22Rv1 (cell line): ENCODE results near the gene SLC2A5.

Source experiments
- H3K27ac ChIP-seq: fragments of 450-650 bp; 2 replicates; pipeline ENCODE4 v1.5.1; 2017
- ZFX ChIP-seq: fragments of 450-650 bp; IDR thresholded peaks from 2 replicates; pipeline ENCODE4 v1.6.1; 2017; ENCODE audit warnings: antibody characterized with exemption, borderline replicate concordance
- TF ChIP-seq, protein P1 (sequence below): fragments of 450-650 bp; IDR thresholded peaks from 2 replicates; pipeline ENCODE4 v1.5.1; 2017; ENCODE audit warnings: mild to moderate bottlenecking

Gene SLC2A5

DNA sequence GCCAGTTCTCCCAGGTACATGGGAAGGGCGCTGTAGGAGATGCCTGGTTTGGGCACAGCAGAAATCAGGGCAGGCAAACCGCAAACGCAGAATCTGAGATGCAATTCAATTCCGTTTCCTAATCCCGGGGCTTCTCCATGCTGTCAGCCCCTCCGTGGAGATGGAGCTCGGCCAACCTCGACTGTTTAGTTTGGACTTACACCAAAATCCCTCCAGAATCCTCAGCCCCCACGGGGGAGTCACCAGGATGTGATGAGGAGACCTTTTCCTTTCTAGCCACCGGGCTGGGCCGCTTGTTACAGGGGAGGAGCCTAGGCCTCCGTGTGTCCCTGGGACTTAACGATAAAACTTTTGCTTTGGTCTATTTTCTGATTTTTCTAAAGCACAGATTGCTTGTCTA lies 51.1 kb downstream of the SLC2A5 start:
- TF ChIP-seq, protein P1, sequence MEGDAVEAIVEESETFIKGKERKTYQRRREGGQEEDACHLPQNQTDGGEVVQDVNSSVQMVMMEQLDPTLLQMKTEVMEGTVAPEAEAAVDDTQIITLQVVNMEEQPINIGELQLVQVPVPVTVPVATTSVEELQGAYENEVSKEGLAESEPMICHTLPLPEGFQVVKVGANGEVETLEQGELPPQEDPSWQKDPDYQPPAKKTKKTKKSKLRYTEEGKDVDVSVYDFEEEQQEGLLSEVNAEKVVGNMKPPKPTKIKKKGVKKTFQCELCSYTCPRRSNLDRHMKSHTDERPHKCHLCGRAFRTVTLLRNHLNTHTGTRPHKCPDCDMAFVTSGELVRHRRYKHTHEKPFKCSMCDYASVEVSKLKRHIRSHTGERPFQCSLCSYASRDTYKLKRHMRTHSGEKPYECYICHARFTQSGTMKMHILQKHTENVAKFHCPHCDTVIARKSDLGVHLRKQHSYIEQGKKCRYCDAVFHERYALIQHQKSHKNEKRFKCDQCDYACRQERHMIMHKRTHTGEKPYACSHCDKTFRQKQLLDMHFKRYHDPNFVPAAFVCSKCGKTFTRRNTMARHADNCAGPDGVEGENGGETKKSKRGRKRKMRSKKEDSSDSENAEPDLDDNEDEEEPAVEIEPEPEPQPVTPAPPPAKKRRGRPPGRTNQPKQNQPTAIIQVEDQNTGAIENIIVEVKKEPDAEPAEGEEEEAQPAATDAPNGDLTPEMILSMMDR, result no peak
- no peak for TF ChIP-seq ZFX
- H3K27ac ChIP-seq, result no peak overlapping the region

DNA sequence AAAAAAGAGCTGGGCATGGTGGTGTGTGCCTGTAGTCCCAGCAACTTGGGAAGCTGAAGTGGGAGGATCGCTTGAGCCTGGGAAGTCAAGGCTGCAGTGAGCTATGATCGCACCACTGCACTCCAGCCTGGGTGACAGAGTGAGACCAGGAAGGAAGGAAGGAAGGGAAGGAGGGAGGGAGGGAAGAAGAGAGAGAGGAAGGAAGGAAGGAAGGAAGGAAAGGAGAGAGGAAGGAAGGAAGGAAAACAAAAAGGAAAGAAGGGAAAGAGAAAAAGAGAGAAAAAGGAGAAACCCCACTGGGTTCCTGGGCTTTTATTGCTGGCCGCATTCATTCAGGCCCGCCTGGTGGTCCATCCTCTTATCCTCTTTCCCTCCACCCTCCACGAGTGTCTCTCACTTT lies 53.0 kb downstream of the SLC2A5 start:
- TF ChIP-seq, protein P1, result no peak
- TF ChIP-seq ZFX, result no peak

DNA sequence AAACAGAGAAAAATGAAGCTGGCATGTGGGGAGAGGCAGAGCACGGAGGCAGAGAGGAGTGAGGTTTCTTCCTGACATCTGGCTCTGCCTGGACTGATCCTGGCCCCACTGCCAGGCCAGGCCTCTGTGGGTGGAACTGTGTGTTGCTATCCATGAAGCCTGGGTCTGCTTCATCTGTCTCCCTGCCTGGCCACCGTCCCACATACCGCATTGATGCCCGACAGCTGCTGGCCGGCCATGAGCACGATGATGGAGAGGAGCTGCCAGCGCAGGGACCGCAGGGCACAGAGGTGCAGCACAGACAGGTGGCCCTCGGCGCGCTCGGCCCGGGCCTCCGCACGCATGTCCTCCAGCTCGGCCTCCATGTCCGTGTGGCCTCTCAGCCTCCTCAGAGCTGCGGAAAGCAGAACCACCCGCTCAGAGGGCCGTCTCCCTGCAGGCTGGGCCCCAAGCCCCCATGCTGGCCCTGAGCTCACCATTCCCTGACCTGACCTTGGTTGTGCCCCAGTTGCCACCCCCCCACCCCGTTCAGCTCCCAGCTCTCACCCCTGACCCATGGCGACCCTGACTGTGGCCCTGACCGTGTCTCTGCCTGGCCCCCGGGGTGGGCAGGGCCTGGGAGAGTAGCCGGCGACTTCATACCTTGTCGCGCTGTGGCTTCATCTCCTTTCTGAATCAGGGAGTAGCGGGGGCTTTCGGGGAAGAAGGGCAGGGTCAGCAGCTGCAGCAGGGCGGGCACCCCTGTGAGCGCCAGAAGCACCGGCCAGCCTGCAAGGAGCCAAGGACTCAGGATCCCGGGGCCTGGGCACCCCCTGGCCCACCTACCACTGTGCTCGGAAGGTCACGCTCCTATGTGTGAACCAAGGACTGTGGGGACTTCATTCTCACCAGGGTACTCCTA lies 54.7 kb downstream of the SLC2A5 start:
- no peak for TF ChIP-seq ZFX
- no peak overlapping the region for H3K27ac ChIP-seq

More for the DNA sequence above, 53.0 kb downstream of the SLC2A5 start:
- H3K27ac ChIP-seq, result no peak overlapping the region

DNA sequence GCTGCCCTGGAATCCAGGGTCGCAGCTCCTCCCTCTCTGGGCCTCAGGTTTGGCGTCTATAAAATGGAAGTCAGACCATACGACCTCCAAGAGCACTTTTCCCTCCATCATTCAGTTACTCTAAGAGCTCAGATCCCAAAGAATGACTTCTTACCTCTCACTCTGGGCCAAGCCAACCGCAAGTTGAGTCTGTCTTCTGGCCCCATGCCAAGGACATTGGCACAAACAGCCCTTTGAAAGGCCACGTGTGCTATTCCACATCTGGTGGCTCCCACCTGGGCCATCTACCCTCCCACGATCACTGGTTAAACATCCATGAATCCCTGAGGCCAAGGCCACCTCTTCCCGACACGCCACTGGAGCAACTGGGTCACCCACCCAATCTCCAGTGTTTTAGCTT lies 55.6 kb downstream of the SLC2A5 start:
- TF ChIP-seq, protein P1, result no peak
- TF ChIP-seq ZFX, result no peak
- no peak overlapping the region for H3K27ac ChIP-seq

DNA sequence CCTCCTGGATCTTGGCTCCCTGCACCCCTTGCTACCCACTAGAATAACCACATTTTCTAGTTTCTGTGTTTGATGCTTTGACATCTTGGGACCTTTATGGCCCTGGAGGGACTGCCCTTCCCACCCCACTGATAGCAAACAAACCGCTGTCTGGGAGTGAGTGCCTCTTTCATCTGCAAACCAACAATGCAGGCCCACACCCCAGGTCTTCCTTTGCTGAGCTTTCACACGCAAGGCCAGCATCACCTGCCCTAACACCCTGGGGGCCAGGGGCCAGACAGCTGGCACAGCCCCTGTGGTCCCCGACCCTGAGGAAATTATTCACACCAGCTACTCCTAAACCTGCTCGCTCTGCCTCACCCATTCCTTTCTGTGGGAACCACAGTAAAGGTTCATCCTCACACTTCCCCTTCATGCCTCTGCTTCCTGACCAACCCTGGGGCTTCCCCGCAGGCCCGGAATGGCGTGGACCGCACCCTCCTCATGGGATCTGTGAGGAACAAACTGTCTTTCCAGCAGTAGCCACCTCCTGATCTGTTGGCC lies 58.6 kb downstream of the SLC2A5 start:
- no peak for TF ChIP-seq ZFX
- TF ChIP-seq, protein P1, result no peak
- H3K27ac ChIP-seq, result no peak overlapping the region

DNA sequence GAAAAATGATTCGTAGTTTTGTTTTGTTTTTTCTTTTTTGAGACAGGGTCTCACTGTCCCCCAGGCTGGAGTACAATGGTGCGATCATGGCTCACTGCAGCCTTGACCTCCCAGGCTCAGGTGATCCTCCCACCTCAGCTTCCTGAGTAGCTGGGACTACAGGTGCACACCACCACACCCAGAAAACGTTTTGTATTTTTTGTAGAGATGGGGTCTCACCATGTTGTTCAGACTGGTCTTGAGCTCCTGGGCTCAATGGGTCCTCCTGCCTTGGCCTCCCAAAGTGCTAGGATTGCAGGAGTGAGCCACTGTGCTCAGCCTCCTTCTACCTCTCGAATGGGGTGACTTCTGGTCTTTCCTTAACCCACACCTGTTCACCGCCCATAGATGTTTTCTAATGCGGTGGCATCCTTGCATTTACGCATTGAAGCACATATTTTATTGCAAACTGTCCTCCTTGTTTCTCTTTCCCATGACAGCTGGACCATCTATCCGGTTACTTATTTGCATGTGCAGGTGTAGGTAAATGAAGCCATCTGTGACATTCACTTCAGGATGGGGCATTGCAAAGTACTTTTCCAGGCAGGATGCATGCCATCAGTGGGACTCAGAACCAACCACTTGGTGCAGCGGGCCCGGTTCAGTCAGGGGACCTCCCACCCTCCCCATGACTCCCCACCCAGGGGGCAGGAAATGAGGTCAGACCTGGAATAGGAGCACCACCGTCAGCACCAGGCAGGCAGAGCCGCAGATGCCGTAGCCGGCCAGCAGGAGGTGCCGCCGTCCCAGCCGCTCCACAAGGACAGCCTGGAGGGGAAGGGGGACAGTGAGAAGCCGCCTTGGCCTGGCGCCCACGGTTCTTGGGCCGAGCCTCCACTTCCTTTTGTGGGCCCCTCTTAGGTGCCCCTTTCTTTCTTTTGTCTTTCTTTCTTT lies 59.7 kb downstream of the SLC2A5 start:
- H3K27ac ChIP-seq, result no peak overlapping the region
- no peak for TF ChIP-seq ZFX
- TF ChIP-seq, protein P1, result peak; percentile 49

DNA sequence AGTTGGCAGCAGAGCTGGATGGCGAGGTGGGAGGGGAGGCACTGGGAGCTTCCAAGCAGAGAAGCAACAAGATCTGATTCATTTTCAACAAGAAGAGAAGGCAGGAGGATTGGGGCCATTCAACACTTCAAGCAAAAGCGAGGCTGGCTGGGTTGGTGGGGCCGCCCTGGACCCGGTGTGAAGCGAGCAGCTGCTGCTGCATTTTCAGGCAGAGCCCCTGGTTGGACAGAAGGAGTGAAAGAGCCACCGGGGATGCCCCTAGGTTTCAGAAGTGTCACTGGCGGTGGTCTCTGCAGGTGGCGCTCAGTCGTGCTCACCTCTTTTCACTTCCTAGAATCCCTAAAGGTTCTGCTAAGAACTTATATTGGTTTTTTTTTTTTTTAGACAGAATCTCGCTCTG lies 61.2 kb downstream of the SLC2A5 start:
- TF ChIP-seq, protein P1, result no peak
- TF ChIP-seq ZFX, result no peak
- H3K27ac ChIP-seq, result no peak overlapping the region
